Loucy (cell line): ENCODE results near the gene GCK.

Source experiments
- H2AFZ ChIP-seq: fragments of 200-600 bp; sonication (generic); 2 replicates; pipeline ENCODE4 v1.6.0; 2016; ENCODE audit warnings: antibody characterized with exemption, mild to moderate bottlenecking, low read length, moderate library complexity
- H3F3A ChIP-seq: fragments of 200-600 bp; 2 replicates; pipeline ENCODE4 v1.6.0; 2016; ENCODE audit warnings: antibody characterized with exemption, low read depth, mild to moderate bottlenecking
- H3K27me3 ChIP-seq: fragments of 200-600 bp; sonication (generic); 2 replicates; pipeline ENCODE4 v1.6.1; 2014; ENCODE audit warnings: low read length, mild to moderate bottlenecking; ENCODE audit not compliant: insufficient read depth, poor library complexity, severe bottlenecking
- H3K36me3 ChIP-seq: fragments of 200-600 bp; sonication (generic); 2 replicates; pipeline ENCODE4 v1.6.1; 2016; ENCODE audit warnings: low read length; ENCODE audit not compliant: insufficient read depth
- H3K4me1 ChIP-seq: fragments of 200-600 bp; sonication (generic); 2 replicates; pipeline ENCODE4 v1.5.1; 2014; ENCODE audit warnings: low read length, mild to moderate bottlenecking; ENCODE audit not compliant: insufficient read depth, poor library complexity, severe bottlenecking
- H3K4me2 ChIP-seq: fragments of 200-600 bp; sonication (generic); 2 replicates; pipeline ENCODE4 v1.6.0; 2014; ENCODE audit warnings: antibody characterized with exemption, low read length, low read depth, mild to moderate bottlenecking; ENCODE audit not compliant: poor library complexity, severe bottlenecking
- H3K4me3 ChIP-seq: fragments of 200-600 bp; sonication (generic); 2 replicates; pipeline ENCODE4 v1.5.1; 2014; ENCODE audit warnings: low read length, mild to moderate bottlenecking, mixed read lengths; ENCODE audit not compliant: poor library complexity, severe bottlenecking
- H3K79me2 ChIP-seq: fragments of 200-600 bp; sonication (generic); 2 replicates; pipeline ENCODE4 v1.6.1; 2014; ENCODE audit warnings: low read length; ENCODE audit not compliant: insufficient read depth
- H3K9ac ChIP-seq: fragments of 200-600 bp; sonication (generic); 2 replicates; pipeline ENCODE4 v1.6.0; 2014; ENCODE audit warnings: mild to moderate bottlenecking, low read depth, low read length, moderate library complexity; ENCODE audit not compliant: poor library complexity, severe bottlenecking
- H3K9me2 ChIP-seq: fragments of 200-600 bp; sonication (generic); replicated peaks from 2 replicates; pipeline ENCODE4 v1.6.1; 2016; ENCODE audit warnings: low read depth, low read length, mixed read lengths
- H3K9me3 ChIP-seq: fragments of 200-600 bp; sonication (generic); 2 replicates; pipeline ENCODE4 v1.6.1; 2014; ENCODE audit warnings: mild to moderate bottlenecking, antibody characterized with exemption, low read length, low read depth; ENCODE audit not compliant: insufficient read depth
- H4K20me1 ChIP-seq: fragments of 200-600 bp; sonication (generic); 2 replicates; pipeline ENCODE4 v1.6.0; 2014; ENCODE audit warnings: antibody characterized with exemption, low read length, mild to moderate bottlenecking; ENCODE audit not compliant: insufficient read depth, poor library complexity, severe bottlenecking
- CTCF ChIP-seq: fragments of 200-600 bp; sonication (generic); conservative IDR thresholded peaks from 2 replicates; pipeline ENCODE4 v1.5.1; 2014; ENCODE audit warnings: mild to moderate bottlenecking, antibody characterized with exemption, low read length
- EZH2phosphoT487 ChIP-seq: fragments of 200-600 bp; IDR thresholded peaks from 2 replicates; pipeline ENCODE4 v1.6.1; 2018; ENCODE audit warnings: antibody characterized with exemption, mild to moderate bottlenecking, moderate library complexity, borderline replicate concordance

Gene GCK

GRCh38 chr7:44189286-44189992 lies at the start of gene GCK:
GCK (minus strand) TSS chr7:44189439; CDS start chr7:44188953, 486 bp downstream.
- H3K79me2 ChIP-seq = no peaks in the 10 kb centered on the region
- H2AFZ ChIP-seq = no peak within 1 kb of the TSS

GRCh38 chr7:44238116-44238695 lies 49.0 kb upstream of the GCK start:
- Histone ChIP-seq H3F3A (no peaks in the 10 kb centered on the region), H4K20me1 (no peaks in the 10 kb centered on the region), H3K9ac (no peak overlapping the region), H3K27me3 (no peaks in the 10 kb centered on the region), H3K4me3 (no peak overlapping the region), H3K36me3 (no peaks in the 10 kb centered on the region), H2AFZ (no peak overlapping the region), H3K9me3 (no peaks in the 10 kb centered on the region), H3K9me2 (no peaks in the 10 kb centered on the region), H3K4me2 (no peak overlapping the region), H3K79me2 (no peaks in the 10 kb centered on the region), H3K4me1 (peaks cover 5% of the 10 kb centered on the region)
- TF ChIP-seq CTCF = no peak
- TF ChIP-seq EZH2phosphoT487 = no peak

More at GRCh38 chr7:44189286-44189992, at the start of gene GCK:
- Histone ChIP-seq H3K9me2 (no peaks in the 10 kb centered on the region), H3K4me3 (no peak within 1 kb of the TSS), H3K36me3 (no peaks in the 10 kb centered on the region), H4K20me1 (no peaks in the 10 kb centered on the region), H3K27me3 (no peaks in the 10 kb centered on the region), H3K9ac (no peak within 1 kb of the TSS), H3F3A (no peaks in the 10 kb centered on the region), H3K9me3 (no peaks in the 10 kb centered on the region), H3K4me2 (no peak within 1 kb of the TSS), H3K4me1 (no peaks in the 10 kb centered on the region)
- TF ChIP-seq CTCF = no peak
- TF ChIP-seq EZH2phosphoT487 = no peak

- no peak overlapping the region for H3K9ac ChIP-seq
- no peaks in the 10 kb centered on the region for H3K9me2 ChIP-seq
- no peaks in the 10 kb centered on the region for H3K9me3 ChIP-seq
- TF ChIP-seq EZH2phosphoT487 = no peak
- no peak for TF ChIP-seq CTCF
- peaks cover 5% of the 10 kb centered on the region for H3K4me1 ChIP-seq
- H4K20me1 ChIP-seq = no peaks in the 10 kb centered on the region
- no peak overlapping the region for H3K4me2 ChIP-seq
- H2AFZ ChIP-seq = no peak overlapping the region
- H3K36me3 ChIP-seq = no peaks in the 10 kb centered on the region
- no peaks in the 10 kb centered on the region for H3F3A ChIP-seq
- H3K79me2 ChIP-seq = no peaks in the 10 kb centered on the region
- no peak overlapping the region for H3K4me3 ChIP-seq
- H3K27me3 ChIP-seq = no peaks in the 10 kb centered on the region
Observed at GRCh38 chr7:44237696-44238095, 48.5 kb upstream of the GCK start.
